AG20443 (cell line): ENCODE data around the gene POLR1F.
"Not testable (repeated sequence)": the region's sequence is repeated elsewhere in the genome, so short reads cannot be mapped to it uniquely, and the experiment has no call there.

Experiments
- DNase-seq: peaks from one replicate; pipeline ENCODE4 v3.0.0; 2012; ENCODE audit warnings: low spot score, mixed read lengths

POLR1F gene, protein sequence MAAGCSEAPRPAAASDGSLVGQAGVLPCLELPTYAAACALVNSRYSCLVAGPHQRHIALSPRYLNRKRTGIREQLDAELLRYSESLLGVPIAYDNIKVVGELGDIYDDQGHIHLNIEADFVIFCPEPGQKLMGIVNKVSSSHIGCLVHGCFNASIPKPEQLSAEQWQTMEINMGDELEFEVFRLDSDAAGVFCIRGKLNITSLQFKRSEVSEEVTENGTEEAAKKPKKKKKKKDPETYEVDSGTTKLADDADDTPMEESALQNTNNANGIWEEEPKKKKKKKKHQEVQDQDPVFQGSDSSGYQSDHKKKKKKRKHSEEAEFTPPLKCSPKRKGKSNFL

DNA sequence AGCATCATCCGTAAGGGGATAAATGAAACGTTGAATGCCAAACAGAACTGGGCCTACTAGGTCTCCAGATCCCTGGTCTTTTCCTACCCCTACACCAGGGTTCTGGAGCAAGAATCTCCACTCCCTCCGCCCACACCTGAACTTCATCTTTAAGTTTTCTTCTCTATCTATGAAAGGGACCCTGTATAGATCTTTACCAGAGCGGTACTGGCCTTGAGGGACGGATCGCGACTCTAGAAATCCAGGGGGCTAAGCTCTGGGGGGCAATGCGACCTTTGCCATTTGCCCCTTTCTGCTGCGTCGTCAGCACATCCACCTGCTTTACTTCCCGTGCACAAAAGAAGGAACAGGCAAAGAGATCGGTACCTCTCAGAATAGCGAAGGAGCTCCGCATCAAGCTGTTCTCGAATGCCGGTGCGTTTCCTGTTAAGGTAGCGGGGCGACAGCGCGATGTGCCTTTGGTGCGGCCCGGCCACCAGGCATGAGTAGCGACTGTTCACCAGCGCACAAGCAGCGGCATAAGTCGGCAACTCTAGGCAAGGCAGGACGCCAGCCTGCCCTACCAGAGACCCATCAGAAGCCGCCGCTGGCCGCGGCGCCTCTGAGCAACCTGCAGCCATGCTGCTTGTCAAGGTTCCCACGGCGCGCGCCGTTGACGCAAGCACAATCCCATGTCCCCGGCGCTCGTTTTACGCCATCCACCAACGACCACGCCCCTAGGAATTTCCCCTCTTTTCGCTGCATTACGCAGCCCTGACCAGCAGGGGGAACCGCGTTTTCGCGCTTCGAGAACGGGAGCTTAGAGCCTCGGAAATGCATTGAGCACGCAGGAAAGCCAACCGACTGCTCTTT lies at the start of gene POLR1F:
Gene POLR1F, minus strand, starts transcription at position 641 of the 852 bp plus-strand sequence. Its CDS starts 21 bp downstream, at position 620.
- peak; percentile 96 for DNase-seq

GRCh38 chr7:19754521-19755116 lies 45.8 kb upstream of the POLR1F start:
- DNase-seq = peak; percentile 10

DNA sequence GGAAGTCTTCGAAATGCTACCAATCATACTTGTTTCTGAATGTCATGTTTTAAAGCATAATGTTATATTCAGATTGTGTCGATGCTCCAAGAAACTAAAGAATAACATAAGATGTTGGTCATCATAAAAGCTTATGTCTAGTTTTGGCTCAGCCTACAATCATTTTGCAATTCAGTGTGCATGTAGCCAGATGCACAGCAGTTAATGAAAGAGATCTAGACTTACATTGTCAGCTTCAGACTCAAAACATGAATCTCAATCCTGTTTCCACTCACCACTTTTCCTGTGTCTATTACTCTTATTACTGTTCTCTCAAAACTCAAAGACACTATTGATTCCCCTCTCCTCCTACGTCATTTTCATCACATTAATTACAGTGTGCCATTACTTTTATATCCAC lies 43.2 kb upstream of the POLR1F start:
- DNase-seq = no peak

DNA sequence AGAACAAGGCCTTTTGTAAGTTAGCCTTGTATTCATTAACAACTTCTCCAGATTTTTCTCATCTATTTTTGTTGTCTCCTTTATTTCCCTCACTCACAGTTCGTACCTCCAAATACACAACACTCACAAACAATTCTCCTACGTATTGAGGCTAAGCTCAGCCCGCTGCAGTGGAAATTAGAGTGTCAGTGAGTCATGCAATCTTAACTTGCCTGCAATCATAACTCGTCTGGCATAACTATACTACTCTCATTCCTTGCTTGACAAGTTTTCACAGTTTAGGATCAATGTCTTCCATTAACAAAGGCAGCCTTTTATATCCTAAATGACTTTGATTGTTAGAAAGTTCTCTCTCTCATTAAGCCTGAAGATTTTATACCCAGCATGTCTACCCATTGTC lies 40.8 kb upstream of the POLR1F start:
- DNase-seq = peak; percentile 9

- DNase-seq = peak; percentile 48
These were observed 39.0 kb upstream of the POLR1F start for GRCh38 chr7:19747740-19748339.

DNA sequence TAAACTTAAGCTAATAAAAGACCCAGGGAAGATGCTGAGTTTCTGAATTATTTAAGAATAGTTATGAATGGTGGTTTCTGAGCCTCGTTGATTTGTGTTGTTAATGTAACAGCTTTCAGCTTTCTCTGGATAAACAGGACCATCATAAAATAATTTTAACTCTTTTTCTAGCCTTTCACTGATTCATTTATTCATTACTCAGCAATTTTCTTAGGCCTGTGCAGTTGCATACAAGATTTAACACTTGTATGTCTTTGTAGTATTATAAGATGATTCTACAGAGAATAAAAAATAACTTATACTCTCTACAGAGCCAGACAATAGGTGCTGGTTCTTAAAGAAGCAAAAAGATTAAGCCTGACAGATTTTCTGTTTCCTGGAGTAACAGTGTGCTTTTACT lies 35.2 kb upstream of the POLR1F start:
- DNase-seq = no peak

DNA sequence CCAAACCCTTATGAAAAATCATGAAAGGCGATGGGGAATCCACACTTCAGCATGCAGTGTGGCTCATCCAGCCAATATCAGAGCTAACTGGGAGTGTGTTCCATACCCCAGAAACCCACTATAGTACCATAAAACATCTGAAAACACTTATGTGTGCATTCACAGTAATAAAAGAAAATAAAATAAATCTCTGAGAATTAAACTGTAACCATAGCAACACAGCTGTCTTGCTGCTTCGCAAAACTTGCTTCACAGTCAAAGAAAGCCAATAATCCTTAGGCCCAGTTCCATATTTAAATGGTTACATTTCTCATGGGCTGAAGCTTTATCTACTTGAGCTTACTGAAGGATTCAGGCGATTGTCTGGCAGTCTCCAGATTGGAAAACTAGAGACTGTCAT lies 19.9 kb upstream of the POLR1F start:
- DNase-seq = no peak

- DNase-seq = no peak
These were observed 16.9 kb upstream of the POLR1F start for GRCh38 chr7:19725770-19726169.

DNA sequence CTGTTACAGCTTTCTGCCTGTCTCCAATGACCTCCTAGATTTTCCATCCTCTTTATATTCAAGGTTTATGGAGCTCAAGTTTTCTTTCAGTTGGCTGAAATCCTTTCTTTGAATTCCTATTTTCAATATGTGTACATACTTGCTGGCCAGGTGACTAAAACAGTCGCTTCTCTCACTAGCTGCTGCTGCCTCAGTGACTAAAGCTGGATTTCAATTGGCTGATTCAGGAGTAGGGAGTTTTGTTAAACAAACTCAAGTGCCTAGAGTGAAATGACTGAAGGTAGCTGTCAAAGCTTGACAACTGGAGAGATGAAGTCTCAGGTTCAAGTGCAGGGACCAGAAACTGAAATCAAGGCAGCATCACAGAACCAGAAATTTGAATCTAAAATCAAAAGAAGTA lies 6.7 kb upstream of the POLR1F start:
- DNase-seq = no peak

DNA sequence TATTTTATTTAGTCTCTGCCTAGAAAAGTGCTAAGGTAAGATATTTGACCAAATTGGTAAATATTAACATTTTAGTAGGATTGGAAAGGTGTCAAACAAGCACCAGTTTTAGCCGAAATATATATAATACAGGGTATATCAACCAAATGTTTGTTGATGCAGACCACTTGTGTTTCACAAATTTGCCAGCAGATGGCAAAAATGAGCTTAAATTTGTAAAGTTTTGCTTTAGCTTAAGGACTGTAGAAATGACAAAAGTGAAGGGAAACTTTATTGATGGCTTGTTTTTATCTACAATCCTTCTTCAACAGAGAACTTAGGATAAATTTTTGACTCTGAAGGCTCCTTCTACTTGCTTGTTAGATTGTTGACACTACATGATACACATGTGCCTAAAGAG lies 4.8 kb upstream of the POLR1F start:
- DNase-seq = peak; percentile 16

DNA sequence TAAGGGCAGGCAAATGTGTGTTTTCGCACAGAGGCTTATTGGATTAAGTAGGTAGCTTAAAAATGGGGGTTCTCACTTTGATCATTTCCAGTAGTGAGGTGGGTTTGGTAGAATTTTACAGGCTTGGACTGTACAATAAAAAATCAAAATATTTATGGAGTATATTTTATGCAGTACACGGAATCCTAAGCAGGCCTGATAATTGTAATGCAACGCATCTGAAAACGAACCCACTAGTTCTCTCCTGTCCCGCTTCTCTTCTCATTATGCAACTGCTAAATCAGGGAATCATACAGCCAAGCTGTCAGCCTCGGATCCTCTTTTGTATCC lies 377 bp upstream of the POLR1F start:
- no peak for DNase-seq

GRCh38 chr7:19707240-19707639 lies 1.6 kb downstream of the POLR1F start:
- no peak for DNase-seq

DNA sequence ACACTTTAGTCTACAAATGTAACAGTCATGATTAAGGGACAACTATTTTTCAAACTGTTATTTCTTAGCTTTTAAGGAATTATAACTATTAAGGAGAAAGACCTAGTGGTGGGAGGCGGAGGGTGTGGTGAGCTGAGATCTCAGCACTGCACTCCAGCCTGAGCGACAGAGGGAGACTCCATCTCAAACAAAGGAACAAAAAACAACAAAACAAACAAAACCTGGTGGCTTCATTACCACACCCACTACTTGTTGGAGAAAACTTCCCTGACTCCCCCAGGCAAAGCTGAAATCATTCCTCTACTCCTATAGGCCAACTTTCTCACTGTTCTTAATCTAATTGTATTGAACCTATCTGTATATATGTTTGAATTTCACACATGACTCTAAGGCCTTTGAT lies 3.2 kb downstream of the POLR1F start:
- DNase-seq = no peak

DNA sequence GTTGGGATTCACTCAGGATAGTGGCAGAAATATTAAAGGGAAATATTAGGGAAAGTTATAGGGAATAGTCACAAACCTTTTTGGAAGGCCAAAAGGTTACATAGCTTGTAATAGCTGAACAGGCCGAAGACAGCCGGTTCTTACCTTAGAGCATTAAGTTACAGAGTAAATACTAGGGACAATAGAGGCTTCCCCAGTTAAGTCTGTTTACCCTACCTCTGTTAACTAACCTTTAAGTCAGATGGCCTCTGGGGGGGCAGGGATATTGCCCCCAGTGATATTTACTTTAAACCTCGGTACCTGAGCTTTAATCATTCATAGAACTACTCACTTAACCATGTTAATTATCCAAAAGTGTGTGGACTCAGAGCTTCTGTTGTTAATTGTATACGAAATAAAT lies 7.4 kb downstream of the POLR1F start:
- no peak for DNase-seq

GRCh38 chr7:19700936-19701335 lies 7.9 kb downstream of the POLR1F start:
- no peak for DNase-seq

- DNase-seq = no peak
These were observed 10.5 kb downstream of the POLR1F start for GRCh38 chr7:19698331-19698730.

- no peak for DNase-seq
These were observed 11.9 kb downstream of the POLR1F start for GRCh38 chr7:19696926-19697325.

GRCh38 chr7:19692111-19692828 lies 16.6 kb downstream of the POLR1F start:
- DNase-seq = no peak

GRCh38 chr7:19690736-19691135 lies 18.1 kb downstream of the POLR1F start:
- DNase-seq = no peak

DNA sequence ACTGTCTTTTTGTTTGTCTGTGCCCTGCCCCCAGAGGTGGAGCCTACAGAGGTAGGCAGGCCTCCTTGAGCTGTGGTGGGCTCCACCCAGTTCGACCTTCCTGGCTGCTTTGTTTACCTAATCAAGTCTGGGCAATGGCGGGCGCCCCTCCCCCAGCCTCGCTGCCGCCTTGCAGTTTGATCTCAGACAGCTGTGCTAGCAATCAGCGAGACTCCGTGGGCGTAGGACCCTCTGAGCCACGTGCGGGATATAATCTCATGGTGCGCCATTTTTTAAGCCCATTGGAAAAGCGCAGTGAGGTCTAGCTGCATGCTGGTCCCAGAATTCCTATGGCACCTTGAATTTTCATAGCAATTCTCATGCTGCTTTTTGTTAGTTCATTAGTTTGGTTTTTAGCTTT lies 19.7 kb downstream of the POLR1F start:
- not testable (repeated sequence) for DNase-seq

- no peak for DNase-seq
These were observed 27.2 kb downstream of the POLR1F start for GRCh38 chr7:19681596-19681995.

- no peak for DNase-seq
These were observed 31.7 kb downstream of the POLR1F start for GRCh38 chr7:19677180-19677579.
